ENCODE measurements around the gene ADH1B.
"Not testable (repeated sequence)": the region's sequence is repeated elsewhere in the genome, so short reads cannot be mapped to it uniquely, and the experiment has no call there.

ADH1B gene

GRCh38 chr4:99330648-99331047, 9.4 kb upstream of the ADH1B start:
- DNase-seq = no peak
- in situ Hi-C loops (cut with HindIII; ENCODE audit: low pct_ligation_motif_present, low pct_unique_long_range_greater_than_20kb, low sequenced_read_pairs) = no loop called here

- DNase-seq = no peak
- in situ Hi-C loops (cut with HindIII; ENCODE audit: low pct_ligation_motif_present, low pct_unique_long_range_greater_than_20kb, low sequenced_read_pairs) = no loop called here
Measured at GRCh38 chr4:99329876-99330275, 8.7 kb upstream of the ADH1B start.

DNA sequence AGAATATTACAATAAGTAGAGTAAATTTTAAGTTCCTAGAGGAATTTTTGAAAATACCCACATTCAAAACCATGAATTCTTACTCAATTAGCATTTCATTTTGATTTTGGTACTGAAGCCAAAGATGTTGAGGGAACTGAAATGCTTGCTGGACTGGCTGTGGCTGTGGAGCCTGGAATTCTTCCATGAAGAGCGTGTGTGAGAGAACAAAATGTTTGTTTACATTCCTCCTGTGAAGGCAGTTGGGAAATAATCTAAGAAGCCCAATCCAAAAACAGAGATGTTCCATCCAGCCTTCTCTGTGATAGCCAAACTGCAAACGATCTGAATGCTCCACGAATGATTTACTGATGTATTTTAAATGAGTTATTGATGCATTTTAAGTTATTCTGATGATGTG, 3.8 kb upstream of the ADH1B start:
- in situ Hi-C loops (cut with HindIII; ENCODE audit: low pct_ligation_motif_present, low pct_unique_long_range_greater_than_20kb, low sequenced_read_pairs) = no loop called here
- no peak for DNase-seq

DNA sequence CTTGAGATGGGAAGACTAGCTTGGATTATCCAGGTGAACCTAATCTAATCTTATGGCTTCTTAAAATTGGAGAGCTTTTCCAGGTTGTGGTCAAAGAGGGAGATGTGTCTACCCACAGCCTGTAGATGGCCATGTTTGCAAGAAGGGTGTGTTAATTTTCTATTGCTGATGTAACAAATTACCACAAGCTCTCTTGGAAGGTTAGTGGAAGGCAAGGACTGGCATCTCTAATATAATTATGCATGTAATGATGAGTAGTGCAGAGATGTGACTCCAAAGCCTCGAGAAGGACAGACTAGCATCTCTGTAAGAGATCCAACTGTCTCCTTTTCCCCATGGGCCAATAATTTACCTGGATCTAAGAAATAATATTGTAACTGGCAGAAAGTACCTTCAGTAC, 3.2 kb upstream of the ADH1B start:
- DNase-seq = no peak
- in situ Hi-C loops (cut with HindIII; ENCODE audit: low pct_ligation_motif_present, low pct_unique_long_range_greater_than_20kb, low sequenced_read_pairs) = no loop called here

- in situ Hi-C loops (cut with HindIII; ENCODE audit: low pct_ligation_motif_present, low pct_unique_long_range_greater_than_20kb, low sequenced_read_pairs) = no loop called here
- no peak for DNase-seq
Measured at GRCh38 chr4:99323756-99324155, 2.6 kb upstream of the ADH1B start.

DNA sequence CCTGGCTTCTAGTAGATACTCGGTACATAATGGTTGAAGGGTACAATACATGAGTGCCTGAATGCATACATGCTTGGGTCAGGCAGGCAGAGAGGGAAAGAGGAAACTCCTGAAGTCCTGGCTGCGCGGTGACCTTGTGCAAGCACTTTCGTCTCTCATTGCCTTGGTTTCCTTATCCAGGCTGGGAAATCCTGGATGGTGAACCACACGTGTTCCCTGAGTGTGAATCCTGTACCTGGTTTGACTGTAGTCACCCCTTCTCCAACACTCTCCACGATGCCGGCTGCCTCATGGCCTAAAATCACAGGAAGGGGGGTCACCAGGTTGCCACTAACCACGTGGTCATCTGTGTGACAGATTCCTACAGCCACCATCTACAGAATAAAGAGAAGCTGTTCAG, 3.4 kb downstream of the ADH1B start:
- in situ Hi-C loops (cut with HindIII; ENCODE audit: low pct_ligation_motif_present, low pct_unique_long_range_greater_than_20kb, low sequenced_read_pairs) = not testable (repeated sequence)

DNA sequence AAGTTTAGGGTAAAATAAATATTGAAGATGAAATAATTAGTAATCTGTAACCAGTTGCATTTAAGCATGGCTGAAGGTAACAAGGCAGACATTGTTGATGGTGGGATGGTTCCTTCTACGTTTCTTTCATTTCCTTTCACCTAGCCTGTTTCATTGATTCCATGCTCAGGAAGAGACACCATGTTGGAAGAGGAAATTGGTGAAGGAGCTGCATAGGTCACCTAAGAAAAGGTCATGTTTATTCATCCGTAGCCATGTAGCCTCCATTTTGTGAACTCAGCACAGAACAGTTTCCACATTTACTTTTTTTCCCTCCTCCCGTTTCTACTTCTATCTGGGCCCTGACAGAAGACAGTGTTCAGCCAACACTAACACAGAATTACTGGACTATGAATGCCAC, 3.8 kb downstream of the ADH1B start:
- DNase-seq = no peak
- in situ Hi-C loops (cut with HindIII; ENCODE audit: low pct_ligation_motif_present, low pct_unique_long_range_greater_than_20kb, low sequenced_read_pairs) = no loop called here

More for the DNA sequence above, 3.4 kb downstream of the ADH1B start:
- DNase-seq = not testable (repeated sequence)

DNA sequence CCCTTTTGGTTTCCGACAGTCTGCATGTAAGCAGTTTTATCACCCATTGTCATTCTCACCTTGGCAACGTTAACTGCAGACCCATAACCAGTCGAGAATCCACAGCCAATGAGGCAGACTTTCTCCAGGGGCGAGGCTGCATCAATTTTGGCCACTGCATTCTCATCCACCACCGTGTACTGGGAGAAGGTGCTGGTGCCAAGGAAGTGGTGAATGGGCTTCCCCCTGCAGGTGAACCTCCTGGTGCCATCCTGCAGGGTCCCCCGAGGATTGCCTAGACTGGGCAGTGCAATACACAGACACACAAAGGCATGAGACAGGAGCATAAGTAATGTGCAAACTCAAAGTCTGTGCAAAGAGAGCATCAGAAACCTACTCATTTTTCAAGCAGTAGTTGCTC, 5.4 kb downstream of the ADH1B start:
- in situ Hi-C loops (cut with HindIII; ENCODE audit: low pct_ligation_motif_present, low pct_unique_long_range_greater_than_20kb, low sequenced_read_pairs) = no loop called here

GRCh38 chr4:99314211-99314610, 7.0 kb downstream of the ADH1B start:
- no peak for DNase-seq
- in situ Hi-C loops (cut with HindIII; ENCODE audit: low pct_ligation_motif_present, low pct_unique_long_range_greater_than_20kb, low sequenced_read_pairs) = no loop called here

More for the DNA sequence above, 5.4 kb downstream of the ADH1B start:
- no peak for DNase-seq

- in situ Hi-C loops (cut with HindIII; ENCODE audit: low pct_ligation_motif_present, low pct_unique_long_range_greater_than_20kb, low sequenced_read_pairs) = no loop called here
- DNase-seq = no peak
Measured at GRCh38 chr4:99310389-99310788, 10.8 kb downstream of the ADH1B start.

DNA sequence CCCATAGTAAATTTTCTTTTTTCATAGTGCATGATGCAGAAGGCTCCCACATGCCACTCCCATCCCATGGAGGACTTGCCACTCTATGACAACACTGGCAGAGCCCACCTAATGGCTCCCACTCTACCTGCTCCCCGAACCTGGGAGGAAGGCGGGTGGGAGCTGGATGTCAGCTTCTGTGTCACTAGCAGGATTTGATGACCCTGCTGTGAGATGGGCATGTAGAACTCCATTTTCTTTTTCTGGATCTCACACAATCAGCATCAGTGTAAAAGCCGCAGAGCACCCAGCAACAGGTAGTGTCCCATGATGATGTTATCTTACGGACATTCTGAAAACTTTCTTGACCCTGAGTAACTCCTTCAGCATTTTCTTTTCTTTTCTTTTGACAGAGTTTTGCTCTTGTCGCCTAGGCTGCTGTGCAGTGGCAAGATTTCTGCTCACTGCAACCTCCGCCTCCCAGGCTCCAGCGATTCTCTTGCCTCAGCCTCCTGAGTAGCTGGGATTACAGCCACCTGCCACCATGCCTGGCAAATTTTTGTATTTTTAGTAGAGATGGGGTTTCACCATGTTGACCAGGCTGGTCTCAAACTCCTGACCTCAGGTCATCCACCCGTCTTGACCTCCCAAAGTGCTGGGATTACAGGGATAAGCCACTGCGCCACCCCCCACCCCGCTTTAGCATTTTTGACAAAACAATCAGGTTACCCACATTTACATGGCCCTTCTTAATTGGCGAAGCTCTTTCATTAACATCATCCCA, 15.4 kb downstream of the ADH1B start:
- in situ Hi-C loops (cut with HindIII; ENCODE audit: low pct_ligation_motif_present, low pct_unique_long_range_greater_than_20kb, low sequenced_read_pairs) = no loop called here

DNA sequence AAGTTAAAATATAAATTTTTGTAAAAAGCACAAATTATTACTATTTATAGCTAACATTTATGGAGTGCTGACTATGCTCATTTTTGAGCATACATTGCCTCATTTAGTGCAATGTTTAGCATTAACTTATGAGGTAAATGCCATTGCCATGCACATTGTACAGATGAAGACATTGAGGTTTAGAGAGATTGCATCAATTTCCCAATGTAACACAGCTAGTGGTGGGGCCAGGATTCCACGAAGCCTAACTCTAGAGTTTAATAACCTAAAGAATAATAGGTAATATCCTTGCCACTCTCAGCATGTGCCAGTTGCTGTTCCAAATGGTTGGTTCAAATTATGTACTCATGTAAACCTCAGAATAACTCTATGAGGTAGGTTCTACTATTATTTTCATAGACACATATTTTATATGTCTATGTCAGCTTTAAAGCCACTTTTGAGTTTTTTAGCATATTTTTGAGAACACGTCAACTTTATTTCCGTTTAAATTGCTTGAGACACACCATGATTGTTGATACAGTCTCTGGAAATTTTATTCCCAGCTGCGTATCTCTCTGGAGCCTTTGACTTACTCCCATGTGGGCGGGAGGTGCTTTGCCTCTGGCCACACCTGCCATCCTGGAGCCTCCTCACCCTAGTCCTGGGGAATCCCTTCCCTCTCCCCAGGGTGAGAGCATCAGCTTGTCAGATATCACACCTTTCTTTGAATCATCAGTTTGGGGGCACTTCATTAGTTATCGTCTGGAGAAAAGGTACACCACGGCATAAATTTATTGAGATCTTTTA, 19.6 kb downstream of the ADH1B start:
- DNase-seq = no peak
- in situ Hi-C loops (cut with HindIII; ENCODE audit: low pct_ligation_motif_present, low pct_unique_long_range_greater_than_20kb, low sequenced_read_pairs) = no loop called here

More for the DNA sequence above, 15.4 kb downstream of the ADH1B start:
- no peak for DNase-seq

- DNase-seq = no peak
- in situ Hi-C loops (cut with HindIII; ENCODE audit: low pct_ligation_motif_present, low pct_unique_long_range_greater_than_20kb, low sequenced_read_pairs) = no loop called here
Measured at GRCh38 chr4:99300934-99301333, 20.3 kb downstream of the ADH1B start.

DNA sequence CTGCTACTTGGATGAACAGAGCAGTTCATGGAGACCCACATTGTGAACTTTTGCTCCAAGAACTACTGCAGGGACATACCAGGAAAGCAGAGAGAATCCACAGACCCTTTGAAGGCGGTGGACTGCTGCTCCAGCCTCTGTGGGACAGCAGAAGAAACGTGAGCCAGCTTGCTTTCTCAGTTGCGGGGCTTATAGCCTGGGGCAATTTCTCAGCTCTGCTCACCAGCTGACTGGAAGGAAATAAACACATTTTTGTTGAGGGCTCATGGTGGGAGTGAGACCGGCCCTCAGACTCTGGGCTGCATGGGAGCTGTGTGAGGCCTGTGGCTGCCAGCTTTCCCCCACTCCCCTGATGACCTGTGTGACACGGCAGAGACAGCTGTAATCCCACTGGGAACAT, 27.8 kb downstream of the ADH1B start:
- DNase-seq = no peak
- in situ Hi-C loops (cut with HindIII; ENCODE audit: low pct_ligation_motif_present, low pct_unique_long_range_greater_than_20kb, low sequenced_read_pairs) = no loop called here

GRCh38 chr4:99290848-99291786, 30.1 kb downstream of the ADH1B start, which contains the start of gene ADH1A:
TSS of gene ADH1A (minus strand) at chr4:99290985. CDS start at chr4:99290914, 71 bp downstream.
- in situ Hi-C loops (cut with HindIII; ENCODE audit: low pct_ligation_motif_present, low pct_unique_long_range_greater_than_20kb, low sequenced_read_pairs) = no loop called here
- no peak for DNase-seq

DNA sequence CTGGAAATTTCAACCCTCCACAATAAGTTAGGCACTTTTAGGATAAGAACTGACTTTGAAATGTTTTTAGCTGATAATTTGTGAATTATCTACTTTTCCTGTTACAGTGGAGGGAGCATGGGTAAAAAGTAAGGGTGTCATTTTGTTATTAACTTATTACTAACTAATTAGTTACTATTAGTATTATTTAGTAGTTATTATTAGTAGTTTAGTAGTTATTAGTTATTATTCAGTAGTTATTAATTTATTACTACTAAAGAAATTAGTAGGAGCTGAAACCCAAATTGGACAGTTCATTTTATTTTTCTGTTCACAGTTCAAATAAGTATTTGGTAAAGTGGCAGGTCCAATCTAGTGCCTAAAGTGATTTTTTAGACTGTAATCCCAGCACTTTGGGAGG, 35.8 kb downstream of the ADH1B start:
- no peak for DNase-seq
- in situ Hi-C loops (cut with HindIII; ENCODE audit: low pct_ligation_motif_present, low pct_unique_long_range_greater_than_20kb, low sequenced_read_pairs) = no loop called here

GRCh38 chr4:99282731-99283130, 38.5 kb downstream of the ADH1B start:
- DNase-seq = no peak
- in situ Hi-C loops (cut with HindIII; ENCODE audit: low pct_ligation_motif_present, low pct_unique_long_range_greater_than_20kb, low sequenced_read_pairs) = no loop called here

- in situ Hi-C loops (cut with HindIII; ENCODE audit: low pct_ligation_motif_present, low pct_unique_long_range_greater_than_20kb, low sequenced_read_pairs) = no loop called here
- no peak for DNase-seq
Measured at GRCh38 chr4:99281261-99281660, 39.9 kb downstream of the ADH1B start.

GRCh38 chr4:99276417-99276816, 44.8 kb downstream of the ADH1B start:
- in situ Hi-C loops (cut with HindIII; ENCODE audit: low pct_ligation_motif_present, low pct_unique_long_range_greater_than_20kb, low sequenced_read_pairs) = no loop called here
- DNase-seq = no peak

Measured in ACHN (cell line).